GM18870 (cell line): ENCODE measurements around the gene MBP.

Source experiments
- ATAC-seq: cut with Tn5 transposase; IDR thresholded peaks from one replicate; pipeline ENCODE4 v1.9.1; 2021; ENCODE audit warnings: moderate library complexity; ENCODE audit not compliant: unreplicated experiment

MBP gene

GRCh38 chr18:77054606-77055428, 77.8 kb downstream of the MBP start:
- peak; percentile 70 for ATAC-seq

GRCh38 chr18:77054288-77054605, 78.3 kb downstream of the MBP start:
- no peak for ATAC-seq

DNA sequence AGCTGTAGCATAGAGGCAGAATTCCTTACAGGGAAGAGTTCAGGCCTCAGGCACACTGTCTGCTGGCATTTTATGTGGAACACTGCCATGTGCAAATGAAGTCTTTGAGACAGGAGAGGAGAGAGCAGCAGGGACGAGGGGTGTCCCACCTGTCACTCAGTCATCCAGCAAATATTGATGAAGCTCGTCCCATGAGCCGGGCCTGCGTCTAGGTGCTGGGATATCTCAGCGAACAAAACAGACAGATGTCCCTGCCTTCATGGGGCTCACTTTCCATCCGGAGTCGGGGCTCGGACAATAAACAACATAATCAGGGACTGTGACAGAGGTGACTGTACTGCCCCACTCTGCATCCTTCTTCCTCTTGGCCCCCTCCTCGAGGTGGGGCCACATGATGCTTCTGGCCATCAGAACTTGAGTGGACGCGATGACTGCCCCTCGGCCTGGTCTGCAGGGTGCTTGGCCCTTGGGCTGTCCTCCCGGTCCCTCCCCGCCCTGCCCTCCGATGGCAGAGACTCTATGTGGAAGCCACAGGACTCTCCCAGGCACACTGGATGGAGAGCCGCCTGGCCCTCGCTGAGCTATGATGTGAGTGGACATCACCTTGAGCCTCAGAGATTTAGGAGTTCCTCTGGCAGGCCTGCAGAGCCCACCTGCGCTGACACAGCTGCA, 78.8 kb downstream of the MBP start:
- ATAC-seq: no peak

- peak; percentile 21 for ATAC-seq
Observed at GRCh38 chr18:77052983-77053309, 79.6 kb downstream of the MBP start.

DNA sequence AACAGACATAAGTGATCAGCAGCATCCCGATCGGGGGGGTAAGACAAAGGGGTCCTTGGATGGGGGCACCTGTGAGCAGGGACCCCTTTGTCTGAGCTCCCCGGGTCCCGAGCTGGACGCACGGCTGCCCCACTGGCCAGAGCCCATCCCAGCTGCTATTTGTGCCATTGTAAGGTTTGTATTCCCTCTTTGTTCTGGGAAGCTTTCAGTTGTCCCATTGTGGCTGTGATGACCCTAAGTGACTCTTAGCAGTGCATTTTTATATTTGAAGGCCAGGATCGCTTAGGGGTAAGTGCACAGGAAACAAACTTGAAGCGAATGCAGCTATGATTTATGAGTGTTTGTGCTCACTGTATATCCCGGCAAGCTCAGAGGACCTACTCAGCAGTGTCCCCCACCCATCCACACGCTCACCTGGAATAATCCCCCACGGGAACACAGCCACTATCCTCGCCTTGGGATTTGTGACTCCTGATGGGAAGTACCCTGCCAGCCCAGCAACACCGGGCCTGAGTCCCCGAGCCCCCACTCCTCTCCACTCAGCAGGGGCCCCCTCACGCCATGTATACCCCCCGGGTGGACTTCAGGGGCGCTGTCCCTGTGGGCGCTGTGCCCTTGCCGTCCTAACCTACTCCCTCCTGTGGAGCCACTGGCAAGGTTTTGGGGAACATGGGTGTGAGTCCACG, 80.1 kb downstream of the MBP start:
- no peak for ATAC-seq

GRCh38 chr18:77051581-77052296, 80.8 kb downstream of the MBP start:
- no peak for ATAC-seq

DNA sequence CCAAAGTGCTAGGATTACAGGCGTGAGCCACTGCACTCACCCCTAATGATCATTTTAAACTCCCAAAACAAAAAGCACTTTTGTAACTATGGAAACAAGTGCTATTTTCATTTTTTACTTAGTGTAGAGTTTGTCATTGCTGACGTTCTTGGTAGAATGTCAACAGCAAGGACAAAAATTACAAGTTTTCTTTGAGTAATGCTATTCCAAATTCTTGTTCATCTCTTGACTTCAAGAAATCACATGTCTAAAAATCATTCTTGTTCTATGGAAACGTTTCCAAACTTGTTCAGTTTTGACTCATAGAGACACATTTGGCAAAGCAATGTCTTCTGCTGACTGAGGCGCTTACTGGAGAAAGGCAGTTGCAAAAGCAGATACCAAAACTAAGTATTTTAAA, 82.6 kb downstream of the MBP start:
- no peak for ATAC-seq

GRCh38 chr18:77047803-77048419, 84.7 kb downstream of the MBP start:
- no peak for ATAC-seq

GRCh38 chr18:77046994-77047393, 85.6 kb downstream of the MBP start:
- ATAC-seq: no peak

DNA sequence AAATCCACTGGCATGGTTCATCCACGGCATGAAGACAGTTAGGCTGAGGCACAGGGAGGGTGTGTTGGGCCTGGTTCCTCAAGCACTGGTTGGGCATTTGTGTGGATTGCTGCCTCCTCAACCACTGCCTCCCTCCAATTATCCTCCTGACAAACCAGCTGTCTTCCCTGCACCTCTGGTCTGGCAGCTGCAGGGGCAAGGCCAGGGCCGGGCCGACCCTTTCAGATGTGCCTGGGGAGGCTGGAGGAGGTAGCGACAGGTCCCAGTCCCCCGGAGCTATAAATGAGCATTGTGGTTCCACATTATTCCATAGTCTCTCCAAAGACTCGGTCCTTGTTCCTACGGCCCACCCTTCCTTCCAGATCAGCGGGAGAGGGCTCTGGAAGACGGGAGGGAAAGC, 86.2 kb downstream of the MBP start:
- no peak for ATAC-seq

GRCh38 chr18:77045677-77046076, 86.9 kb downstream of the MBP start:
- ATAC-seq: no peak

DNA sequence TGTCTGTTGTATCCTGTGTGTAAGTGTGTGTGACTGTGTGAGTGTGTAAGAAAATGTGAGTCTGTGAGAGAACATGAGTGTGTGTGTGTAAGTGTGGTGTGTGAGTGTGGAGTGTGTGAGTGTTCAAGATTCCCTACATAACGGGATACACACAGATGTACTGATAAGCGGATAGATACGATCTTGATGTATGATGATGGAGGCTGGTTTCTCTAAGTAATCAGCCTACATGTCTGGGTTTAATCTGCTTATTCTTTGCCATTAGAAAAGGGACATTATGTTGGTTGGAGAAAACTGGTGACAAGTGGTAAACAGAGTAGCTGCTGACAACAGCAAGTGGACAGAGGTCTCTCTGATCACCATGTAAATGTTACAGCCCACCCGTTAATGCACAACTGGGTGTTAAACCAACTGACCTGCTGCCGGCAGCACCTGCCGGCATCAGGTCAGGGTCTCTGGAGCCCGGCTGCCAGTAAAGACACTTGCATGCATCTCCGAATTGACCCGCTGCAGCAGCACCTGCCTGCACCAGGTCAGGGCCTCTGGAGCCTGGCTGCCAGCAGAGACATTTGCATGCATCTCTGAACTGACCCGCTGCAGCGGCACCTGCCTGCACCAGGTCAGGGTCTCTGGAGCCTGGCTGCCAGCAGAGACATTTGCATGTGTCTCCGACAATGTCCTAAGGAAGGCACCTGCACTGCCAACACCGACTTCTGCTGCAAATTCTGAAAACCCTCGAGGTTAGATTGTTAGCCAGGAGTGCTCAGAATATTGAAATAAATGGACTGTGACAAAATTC, 87.5 kb downstream of the MBP start:
- ATAC-seq: no peak

DNA sequence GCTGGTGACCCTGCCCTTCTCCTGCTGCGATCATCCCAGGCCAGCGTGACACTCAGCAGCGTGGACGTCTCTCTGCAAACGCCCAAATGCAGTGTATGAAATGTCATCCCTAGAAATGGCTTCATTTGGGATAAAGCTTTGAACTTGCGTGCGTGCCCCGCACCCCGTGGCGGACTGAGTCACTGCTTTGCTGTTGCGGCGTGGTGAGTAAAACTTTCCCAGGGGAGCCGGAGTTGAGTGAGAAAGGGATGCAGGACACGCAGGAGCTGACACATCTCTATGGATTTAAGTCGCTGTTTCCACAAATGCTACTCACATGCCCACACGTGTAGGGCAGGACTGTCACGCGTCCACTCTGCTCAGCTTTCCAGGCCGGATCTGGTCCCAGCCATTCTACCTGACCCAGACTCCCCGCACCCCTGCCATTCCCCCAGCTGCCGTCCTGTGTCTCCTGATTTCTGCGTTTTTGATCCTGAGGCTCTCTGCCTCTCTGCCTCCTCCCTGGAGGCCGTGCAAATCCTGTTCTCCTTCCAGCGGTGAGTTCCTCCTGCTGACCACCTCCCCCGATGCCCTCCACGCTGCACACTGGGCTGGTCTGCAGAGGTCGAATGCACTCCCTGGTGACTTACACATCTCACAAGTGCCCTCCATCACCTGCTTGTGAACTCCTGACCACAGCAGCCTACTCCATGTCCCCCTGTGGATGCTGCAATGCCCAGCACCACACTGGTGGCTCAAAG, 88.9 kb downstream of the MBP start:
- ATAC-seq: no peak

- no peak for ATAC-seq
Observed at GRCh38 chr18:77042583-77042982, 90.0 kb downstream of the MBP start.

DNA sequence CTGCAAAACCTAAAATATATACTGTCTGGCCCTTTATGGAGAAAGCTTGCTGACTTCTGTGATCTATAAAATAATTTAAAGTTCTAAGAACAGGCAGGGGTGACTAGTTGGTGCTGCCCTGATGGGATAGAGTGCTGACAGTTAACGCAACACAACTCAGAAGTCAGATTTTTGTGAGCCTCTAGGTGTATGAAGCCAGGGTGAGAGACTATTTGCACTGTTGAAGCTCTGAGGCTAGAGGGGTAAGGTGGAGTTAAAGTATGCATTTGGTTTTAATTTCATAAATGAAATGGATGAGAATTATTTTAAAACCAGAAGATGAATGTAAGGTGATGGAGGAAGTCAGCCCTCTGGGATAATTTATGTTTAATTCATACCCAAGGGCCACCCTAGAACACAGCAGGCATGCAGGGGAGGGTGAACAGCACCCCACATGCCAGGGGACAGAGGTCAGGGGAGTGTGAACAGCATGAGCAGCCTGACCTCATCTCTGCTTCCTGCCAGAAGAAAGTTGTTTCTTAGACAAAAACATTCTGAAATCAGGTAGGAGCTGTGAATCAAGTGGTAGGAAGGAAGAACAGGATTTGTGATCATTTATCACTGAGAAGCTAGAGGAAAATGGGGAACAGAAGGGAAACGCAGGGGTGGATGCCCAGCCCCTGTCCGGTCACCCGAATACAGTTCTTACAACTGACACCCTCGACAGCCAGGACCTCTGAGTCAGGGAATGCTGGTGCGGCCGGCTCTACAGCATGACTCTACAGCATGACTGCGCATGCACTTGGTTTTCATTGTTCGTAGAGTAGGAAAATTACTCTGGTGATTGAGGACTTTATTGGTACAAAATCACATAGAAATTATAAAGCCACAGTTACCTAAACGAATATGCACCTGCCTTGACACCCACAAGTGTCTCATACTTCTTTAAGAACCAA, 93.1 kb downstream of the MBP start:
- ATAC-seq: no peak

DNA sequence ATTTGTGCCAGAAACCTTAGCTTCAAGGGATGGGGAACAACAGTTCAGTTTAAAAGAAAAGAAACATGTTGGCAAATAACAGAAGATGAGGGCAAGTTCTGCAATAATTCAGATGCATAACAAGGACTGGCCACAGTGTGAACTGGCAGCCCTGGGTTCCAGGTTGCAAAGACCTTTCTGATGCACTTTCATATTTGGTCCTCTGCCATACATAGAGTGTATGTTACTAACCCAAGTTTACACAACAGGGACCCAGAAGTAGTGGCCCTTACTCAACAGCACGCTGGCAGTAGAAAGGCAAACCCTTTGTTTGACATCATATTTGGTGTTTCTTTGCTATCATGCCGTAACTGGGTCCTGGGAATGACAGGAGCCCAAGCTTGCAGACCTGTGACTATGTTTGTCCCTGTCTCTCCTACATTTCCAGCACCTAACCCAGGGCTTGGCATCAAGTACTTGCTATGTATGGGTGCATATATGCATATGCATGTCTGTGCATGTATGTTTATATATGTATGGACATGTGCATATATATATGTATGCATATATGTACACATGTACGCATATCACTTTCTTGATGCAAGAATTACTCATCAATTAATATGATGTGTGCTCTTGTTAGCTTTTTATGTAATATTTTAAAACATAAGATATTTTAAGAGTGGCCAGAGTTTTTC, 94.3 kb downstream of the MBP start:
- no peak for ATAC-seq

- ATAC-seq: no peak
Observed at GRCh38 chr18:77037567-77037966, 95.0 kb downstream of the MBP start.
